Fibroblast of upper back skin (primary cell): Measurements from ENCODE around the gene MAX.

Experiments
- DNase-seq: peaks from one replicate; pipeline ENCODE4 v3.0.0-alpha.2; 2013

The MAX gene

GRCh38 chr14:65072256-65072655 lies 30.1 kb downstream of the MAX start:
- DNase-seq, result peak; percentile 41

GRCh38 chr14:65071544-65071943 lies 30.8 kb downstream of the MAX start:
- DNase-seq, result no peak

- DNase-seq, result peak; percentile 23
These were observed 31.8 kb downstream of the MAX start for GRCh38 chr14:65070471-65070976.

- no peak for DNase-seq
These were observed 32.4 kb downstream of the MAX start for GRCh38 chr14:65069874-65070413.

GRCh38 chr14:65065719-65066118 lies 36.6 kb downstream of the MAX start:
- no peak for DNase-seq

- DNase-seq, result no peak
These were observed 39.9 kb downstream of the MAX start for GRCh38 chr14:65062096-65063075.

- no peak for DNase-seq
These were observed 44.6 kb downstream of the MAX start for GRCh38 chr14:65057695-65058094.

- no peak for DNase-seq
These were observed 47.7 kb downstream of the MAX start for GRCh38 chr14:65054471-65055085.

- no peak for DNase-seq
These were observed 48.9 kb downstream of the MAX start for GRCh38 chr14:65053466-65053865.

- DNase-seq, result no peak
These were observed 49.5 kb downstream of the MAX start for GRCh38 chr14:65052832-65053231.

GRCh38 chr14:65045709-65046108 lies 56.6 kb downstream of the MAX start:
- no peak for DNase-seq

GRCh38 chr14:65045006-65045405 lies 57.3 kb downstream of the MAX start:
- DNase-seq, result no peak

- DNase-seq, result no peak
These were observed 57.7 kb downstream of the MAX start for GRCh38 chr14:65044596-65044959.

GRCh38 chr14:65043893-65044595 lies 58.3 kb downstream of the MAX start:
- DNase-seq, result no peak

- no peak for DNase-seq
These were observed 59.5 kb downstream of the MAX start for GRCh38 chr14:65042731-65043372.

- no peak for DNase-seq
These were observed 60.0 kb downstream of the MAX start for GRCh38 chr14:65042296-65042695.

- no peak for DNase-seq
These were observed 60.8 kb downstream of the MAX start for GRCh38 chr14:65041434-65041915.

- no peak for DNase-seq
These were observed 61.5 kb downstream of the MAX start for GRCh38 chr14:65040666-65041433.

GRCh38 chr14:65038966-65039365 lies 63.4 kb downstream of the MAX start:
- DNase-seq, result no peak

- no peak for DNase-seq
These were observed 67.3 kb downstream of the MAX start for GRCh38 chr14:65035049-65035448.

GRCh38 chr14:65034021-65034420 lies 68.3 kb downstream of the MAX start:
- no peak for DNase-seq

- DNase-seq, result no peak
These were observed 69.1 kb downstream of the MAX start for GRCh38 chr14:65033181-65033580.
